DMS53 treated with DMSO at 0.1 percent for 48 hours (cell line): ENCODE data around the gene PPBP.
"Not testable (repeated sequence)": the region's sequence is repeated elsewhere in the genome, so short reads cannot be mapped to it uniquely, and the experiment has no call there.

ENCODE experiments used
- DNase-seq: peaks from one replicate; lab custom pipeline; 2025; ENCODE audit not compliant: unreplicated experiment; lab: John Stamatoyannopoulos, UW

The PPBP gene

GRCh38 chr4:73950376-73950920 is 37.5 kb downstream of the PPBP start:
- not testable (repeated sequence) for DNase-seq

GRCh38 chr4:73948990-73949706 is 38.8 kb downstream of the PPBP start:
- no peak for DNase-seq

- DNase-seq, result no peak
Observed at GRCh38 chr4:73948291-73948690, 39.7 kb downstream of the PPBP start.

- peak; percentile 89 for DNase-seq
Observed at GRCh38 chr4:73947239-73947985, 40.6 kb downstream of the PPBP start.

- peak; percentile 78 for DNase-seq
Observed at GRCh38 chr4:73945674-73946449, 42.1 kb downstream of the PPBP start.

- no peak for DNase-seq
Observed at GRCh38 chr4:73945140-73945539, 42.9 kb downstream of the PPBP start.

- no peak for DNase-seq
Observed at GRCh38 chr4:73944061-73944875, 43.7 kb downstream of the PPBP start.

GRCh38 chr4:73943555-73943954 is 44.4 kb downstream of the PPBP start:
- no peak for DNase-seq

GRCh38 chr4:73936969-73937368 is 51.0 kb downstream of the PPBP start:
- no peak for DNase-seq
